Measurements from ENCODE around the gene HSP90AB1.

HSP90AB1 gene

DNA sequence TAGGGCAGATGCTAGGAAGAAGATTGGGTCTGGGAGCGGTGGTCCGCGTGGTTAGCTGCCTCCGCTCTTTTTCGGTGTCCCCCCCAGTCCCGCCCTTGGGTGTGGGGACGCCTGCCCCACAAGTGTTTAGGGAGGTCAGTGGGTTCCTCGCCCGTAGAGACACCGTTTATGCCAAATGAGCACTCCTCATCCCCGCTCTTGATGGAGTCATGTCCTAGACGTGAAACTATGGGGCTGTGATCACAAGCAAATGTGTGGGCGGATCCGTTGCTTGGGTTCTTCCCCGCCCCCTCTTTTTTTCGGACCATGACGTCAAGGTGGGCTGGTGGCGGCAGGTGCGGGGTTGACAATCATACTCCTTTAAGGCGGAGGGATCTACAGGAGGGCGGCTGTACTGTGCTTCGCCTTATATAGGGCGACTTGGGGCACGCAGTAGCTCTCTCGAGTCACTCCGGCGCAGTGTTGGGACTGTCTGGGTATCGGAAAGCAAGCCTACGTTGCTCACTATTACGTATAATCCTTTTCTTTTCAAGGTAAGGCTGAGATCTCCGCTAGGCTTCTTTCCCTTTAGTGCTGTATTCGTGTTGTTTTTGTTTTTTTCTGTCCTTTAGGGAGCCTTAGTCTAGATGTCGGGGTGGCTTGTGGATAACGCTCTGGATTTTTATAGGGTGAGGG, at the start of gene HSP90AB1:
Gene HSP90AB1, plus strand, starts transcription at position 439 of the 675 bp plus-strand sequence. CDS start 1,529 bp downstream, outside the sequence.
- peak; percentile 73 to 75 for ATAC-seq

DNA sequence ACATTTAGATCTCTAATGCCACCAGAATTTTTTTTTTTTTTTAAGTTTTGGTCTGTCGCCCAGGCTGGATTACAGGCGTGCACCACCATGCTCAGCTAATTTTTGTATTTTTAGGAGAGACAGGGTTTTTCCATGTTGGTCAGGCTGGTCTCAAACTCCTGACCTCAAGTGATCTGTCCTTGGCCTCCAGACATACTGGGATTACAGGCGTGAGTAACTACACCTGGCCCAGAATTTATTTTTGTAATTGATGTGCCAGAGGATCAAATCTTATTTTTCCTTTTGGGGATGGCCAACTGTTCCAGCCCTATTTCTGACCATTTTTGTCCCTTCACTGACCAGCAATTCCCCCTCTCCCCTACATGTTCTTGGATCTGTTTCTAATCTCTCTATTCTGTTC, 48.2 kb upstream of the HSP90AB1 start:
- no peak for ATAC-seq

DNA sequence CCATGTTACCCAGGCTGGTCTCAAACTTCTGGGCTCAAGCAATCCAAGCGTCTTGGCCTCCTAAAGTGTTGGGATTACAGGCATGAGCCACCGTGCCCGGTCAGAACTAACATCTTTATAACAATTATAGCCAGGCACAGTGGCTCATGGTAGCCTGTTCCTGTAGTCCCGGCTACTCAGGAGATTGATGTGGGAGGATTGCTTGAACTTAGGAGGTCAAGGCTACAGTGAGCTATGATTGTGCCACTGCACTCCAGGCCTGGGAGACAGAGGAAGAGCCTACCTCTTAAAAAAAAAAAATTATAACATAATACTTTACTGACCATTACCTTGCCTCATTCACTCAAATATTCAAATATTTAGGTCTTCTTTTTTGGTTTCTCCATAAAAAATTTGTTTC, 47.0 kb upstream of the HSP90AB1 start:
- ATAC-seq = no peak

DNA sequence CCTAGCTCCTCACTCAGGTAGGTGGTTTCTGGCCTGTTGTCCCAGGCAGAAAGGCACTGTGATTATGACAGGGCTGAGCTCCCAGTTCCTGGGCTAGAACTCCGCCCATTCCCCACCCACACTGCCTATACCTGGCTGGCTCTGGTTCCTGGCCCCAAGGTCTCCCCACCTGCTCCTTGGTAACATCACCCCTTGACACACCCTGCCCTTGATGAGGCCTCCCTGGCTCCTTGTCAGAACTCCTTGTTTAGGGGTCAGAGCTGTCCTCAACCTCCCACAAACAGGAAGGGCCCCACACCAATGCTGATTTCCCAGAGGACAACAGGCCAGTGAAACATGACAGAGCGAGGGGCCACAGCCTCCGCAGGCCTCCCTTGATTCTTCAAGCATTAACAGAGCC, 45.7 kb upstream of the HSP90AB1 start:
- no peak for ATAC-seq

DNA sequence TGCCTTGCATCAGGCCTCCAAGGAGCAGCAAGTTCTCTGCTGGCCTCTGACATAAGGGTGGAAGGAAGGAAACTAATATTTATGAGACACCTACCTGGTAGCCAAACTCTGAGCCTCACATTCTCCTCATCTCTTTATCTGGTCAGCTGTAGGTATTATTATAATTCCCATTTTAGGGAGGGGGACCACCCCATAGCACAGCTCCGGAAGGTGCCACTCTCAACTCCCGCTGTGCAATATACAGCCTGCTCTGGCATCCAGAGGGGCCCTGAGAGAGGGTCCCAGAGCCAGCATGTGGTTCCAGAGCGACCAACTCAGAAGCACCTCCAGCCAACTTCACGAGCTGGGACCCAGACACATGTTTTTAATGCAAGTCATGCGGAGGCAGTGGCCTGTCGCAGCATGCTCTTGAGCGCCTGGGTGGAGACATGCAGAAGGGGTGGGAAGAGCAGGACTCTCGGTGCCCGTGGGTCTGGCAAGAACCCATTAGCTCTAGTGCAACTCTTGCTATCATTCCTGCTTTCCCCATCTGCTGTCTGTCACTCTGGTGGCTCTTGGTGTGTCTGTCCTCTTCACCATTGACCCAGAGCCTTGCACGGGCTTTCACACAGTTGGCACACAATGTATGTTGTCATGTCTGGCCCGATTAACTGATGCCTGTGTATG, 45.1 kb upstream of the HSP90AB1 start:
- no peak for ATAC-seq

DNA sequence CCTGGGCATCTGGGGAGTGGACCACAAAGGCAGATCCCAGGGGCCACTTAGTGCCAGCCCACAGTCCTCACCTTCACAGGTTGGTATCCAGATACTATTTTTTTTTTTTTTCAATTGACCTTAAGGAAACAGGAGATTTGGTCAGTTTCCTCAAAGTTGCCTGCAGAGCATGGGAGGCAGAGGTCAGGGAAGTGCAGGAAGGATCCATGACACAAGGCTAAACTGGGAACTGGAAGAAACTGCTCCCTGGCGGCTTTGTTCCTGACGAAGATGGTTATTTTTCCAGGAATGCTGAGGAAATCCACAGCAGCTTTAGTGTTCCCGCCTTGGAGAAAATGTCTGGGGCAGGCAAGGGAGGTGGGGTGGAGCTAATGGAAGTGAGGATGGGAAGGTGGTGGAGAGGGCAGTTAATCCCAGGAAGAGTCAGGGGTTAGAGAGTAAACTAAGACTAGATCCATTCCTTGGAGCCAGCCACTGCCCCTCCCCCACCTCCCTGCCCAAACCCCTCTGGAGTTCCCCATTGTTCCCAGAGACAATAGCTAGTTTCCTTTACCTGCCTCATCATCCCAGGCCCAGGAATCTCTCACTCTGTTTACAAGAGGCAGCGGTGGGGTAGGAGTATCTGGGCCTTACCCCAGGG, 44.4 kb upstream of the HSP90AB1 start:
- ATAC-seq = no peak

DNA sequence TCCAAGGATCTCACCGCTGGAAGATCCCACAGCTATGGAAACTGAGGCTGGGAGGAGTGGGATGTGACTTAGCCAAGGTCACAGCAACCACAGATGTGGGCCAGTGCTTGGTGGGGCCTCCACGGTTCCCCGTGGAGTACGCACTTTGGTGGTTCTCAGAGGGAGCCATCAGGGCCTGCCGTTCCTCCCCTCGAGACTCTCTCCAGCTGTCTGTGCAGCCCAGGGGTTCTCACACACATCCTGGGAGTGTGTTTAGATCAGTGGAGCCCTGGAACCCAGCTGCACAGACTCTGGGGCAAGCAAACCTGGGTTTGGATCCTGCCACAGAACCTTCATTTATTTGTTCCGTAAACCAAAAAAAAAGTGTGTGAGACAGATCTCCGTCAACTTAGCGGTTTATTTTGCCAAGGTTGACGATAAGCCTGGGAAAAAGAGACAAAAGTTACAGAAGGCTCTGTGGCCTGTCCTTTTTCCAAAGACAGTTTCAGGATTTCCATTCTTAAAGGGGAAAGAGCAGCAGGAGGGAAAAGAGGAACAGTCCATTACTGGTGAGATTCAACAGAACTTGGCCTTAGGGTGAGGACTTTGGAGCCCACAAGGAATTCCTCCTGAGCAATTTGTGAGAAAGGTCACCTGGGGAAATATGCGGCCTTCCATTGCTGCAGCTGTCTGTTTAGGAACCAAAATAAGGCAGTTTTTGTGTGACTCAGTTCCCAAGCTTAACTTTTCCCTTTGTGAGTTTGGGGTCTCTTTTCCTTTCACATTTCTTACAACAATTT, 43.7 kb upstream of the HSP90AB1 start:
- ATAC-seq = no peak

DNA sequence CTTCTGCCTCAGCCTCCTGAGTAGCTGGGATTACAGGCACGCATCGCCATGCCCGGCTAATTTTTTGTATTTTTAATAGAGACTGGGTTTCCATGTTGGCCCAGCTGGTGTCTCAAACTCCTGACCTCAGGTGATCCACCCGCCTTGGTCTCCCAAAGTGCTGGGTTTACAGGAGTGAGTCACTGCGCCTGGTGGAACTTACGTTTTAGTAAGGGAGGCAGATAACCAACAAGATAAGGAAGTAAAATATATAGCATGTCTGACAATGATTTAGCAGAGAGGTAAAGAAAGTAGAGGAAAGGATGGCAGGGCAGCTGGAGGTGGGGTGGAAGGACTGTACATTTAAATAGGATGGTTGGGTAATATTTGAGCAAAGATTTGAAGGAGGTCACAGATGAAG, 42.9 kb upstream of the HSP90AB1 start:
- no peak for ATAC-seq

DNA sequence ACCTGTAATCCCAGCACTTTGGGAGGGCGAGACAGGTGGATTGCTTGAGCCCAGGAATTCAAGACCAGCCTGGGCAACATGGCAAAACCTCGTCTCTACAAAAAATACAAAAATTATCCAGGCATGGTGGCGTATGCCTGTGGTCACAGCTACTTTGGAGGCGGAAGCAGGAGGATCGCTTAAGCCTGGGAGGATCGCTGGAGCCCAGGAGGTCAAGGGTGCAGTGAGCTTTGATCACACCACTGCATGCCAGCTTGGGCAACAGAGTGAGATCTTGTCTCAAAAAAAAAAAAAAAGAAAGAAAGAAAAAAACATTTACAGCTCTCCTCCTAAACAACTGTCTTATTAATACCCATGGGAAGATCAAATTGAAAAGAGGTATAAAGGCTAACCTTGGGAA, 38.9 kb upstream of the HSP90AB1 start:
- no peak for ATAC-seq

DNA sequence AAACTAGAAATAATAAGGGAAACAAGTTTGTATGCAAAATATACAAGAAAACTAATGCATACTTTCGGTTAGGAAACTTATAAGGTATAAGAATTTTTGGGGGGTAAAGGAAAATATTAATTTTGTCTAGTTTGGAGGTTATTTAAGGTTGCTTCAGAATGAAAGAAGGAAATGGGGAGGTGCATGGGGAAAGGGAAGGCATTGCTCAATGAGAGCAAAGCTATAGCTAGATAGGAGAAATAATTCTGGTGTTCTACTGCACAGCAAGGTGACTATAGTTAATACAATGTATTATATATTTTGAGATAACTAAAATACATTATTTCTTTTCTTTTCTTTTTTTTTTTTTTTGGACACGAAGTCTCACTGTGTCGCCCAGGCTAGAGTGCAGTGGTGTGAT, 35.6 kb upstream of the HSP90AB1 start:
- no peak for ATAC-seq

DNA sequence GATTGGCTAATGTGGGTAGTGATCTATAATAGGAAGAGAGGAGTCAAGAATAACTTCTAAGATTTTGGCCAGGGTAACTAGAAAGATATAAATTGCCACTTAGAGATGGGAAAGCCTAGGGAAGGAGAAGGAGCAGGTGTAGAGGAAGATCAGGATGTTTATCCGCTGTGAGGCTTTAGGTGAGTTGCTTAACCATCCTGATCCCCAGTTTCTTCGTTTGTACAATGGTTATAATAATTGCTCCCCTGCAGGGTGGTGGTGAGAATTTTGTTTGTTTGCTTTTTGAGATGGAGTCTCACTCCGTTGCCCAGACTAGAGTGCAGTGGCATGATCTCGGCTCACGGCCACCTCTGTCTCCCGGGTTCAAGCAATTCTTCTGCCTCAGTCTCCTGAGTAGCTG, 32.6 kb upstream of the HSP90AB1 start:
- ATAC-seq = no peak

DNA sequence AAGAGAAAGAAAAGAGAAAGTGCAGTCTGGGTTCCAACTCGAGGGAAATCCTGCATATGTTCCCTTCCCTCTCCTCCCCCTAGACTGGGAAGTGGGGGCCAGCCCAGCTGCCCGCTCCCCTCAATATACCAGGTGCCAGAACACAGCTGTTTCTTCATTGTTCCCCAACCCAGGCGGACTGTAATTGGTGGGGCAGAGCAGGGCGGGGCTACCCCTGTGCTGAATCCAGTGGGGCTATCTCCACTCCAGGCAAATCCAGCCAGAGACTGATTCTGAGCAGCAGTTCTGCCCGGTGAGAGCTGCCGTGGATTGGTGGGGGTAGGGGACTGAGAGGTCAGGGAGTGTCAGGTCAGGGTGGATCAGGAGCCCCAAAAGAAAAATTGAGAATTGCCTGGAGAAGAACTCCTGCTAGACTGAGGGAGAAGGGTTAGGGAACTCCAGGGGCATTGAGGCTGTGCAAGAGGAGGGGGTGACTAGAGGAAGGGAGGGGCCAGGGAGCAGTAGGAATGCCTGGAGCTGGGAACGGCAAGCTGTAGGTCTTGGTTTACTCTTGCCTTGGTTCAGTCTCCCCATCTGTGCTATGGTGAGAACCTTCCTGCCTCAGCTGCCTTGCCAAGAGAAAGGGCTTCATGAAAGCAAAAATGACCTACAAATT, 30.1 kb upstream of the HSP90AB1 start, which contains the start of gene MYMX:
Gene MYMX, plus strand, starts transcription at position 250 of the 655 bp plus-strand sequence. CDS start 546 bp downstream, outside the sequence.
- no peak for ATAC-seq

DNA sequence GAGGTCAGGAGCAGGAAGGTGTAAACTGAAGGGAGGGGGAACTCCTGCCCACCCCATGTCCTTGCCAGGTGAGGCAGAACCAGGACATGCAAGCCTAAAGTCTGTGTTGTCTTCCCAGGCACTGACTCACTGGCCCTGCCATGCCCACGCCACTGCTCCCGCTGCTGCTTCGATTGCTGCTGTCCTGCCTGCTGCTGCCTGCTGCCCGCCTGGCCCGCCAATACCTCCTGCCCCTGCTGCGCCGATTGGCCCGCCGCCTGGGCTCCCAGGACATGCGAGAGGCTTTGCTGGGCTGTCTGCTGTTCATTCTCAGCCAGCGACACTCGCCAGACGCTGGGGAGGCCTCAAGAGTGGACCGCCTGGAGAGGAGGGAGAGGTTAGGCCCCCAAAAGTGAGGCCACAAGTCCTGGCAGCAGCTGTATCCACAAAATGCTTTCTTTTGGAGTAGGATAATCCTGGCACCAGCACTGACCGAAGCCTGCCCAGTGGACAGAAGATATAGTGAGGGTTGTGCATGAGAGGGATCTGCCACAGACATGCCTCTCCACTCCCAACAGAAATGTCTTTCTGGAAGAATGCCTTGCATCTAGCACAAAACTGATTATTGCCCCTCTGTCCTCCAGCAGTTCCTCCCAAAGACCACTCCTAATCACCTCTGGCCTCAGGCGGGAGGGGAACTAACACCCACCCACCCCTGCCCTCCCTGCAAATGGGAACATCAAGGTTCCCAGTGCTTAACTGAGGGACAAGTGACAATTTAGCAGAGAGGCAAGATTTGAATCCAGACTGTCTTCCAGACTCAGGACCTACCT, 29.4 kb upstream of the HSP90AB1 start:
- no peak for ATAC-seq

DNA sequence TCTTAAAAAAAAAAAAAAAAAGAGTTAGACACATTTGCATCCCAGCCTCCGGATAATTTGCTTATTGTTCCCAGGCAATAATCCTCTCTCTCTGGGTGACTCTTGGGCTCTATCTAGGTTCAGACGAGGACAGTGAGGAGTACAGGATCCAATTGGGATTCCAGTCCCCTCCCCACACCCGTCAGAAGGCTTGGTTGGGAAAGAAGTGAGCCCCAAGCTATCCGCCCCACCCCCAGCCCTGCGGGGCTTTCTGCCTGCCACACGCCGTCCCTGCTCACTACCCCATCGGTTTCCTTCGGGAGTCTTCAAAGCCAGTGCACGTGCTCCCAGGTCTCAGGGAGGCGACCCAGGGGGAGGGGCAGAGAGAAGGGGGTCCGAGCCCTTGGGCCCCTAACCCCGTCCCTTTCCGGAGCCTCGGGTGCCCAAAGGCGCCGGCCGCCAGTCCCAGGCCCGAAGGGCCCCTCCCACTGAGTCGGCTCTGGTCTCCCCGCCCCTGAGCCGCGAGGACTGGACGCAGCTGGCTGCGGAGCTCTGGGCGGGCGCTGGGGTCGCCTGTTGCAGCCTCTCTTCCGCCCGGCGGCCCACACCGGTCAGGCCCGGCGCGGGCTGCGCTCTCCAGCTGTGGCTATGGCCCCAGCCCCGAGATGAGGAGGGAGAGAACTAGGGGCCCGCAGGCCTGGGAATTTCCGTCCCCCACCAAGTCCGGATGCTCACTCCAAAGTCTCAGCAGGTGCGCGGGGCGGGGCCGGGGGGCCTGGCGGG, 27.7 kb upstream of the HSP90AB1 start:
- ATAC-seq = no peak

DNA sequence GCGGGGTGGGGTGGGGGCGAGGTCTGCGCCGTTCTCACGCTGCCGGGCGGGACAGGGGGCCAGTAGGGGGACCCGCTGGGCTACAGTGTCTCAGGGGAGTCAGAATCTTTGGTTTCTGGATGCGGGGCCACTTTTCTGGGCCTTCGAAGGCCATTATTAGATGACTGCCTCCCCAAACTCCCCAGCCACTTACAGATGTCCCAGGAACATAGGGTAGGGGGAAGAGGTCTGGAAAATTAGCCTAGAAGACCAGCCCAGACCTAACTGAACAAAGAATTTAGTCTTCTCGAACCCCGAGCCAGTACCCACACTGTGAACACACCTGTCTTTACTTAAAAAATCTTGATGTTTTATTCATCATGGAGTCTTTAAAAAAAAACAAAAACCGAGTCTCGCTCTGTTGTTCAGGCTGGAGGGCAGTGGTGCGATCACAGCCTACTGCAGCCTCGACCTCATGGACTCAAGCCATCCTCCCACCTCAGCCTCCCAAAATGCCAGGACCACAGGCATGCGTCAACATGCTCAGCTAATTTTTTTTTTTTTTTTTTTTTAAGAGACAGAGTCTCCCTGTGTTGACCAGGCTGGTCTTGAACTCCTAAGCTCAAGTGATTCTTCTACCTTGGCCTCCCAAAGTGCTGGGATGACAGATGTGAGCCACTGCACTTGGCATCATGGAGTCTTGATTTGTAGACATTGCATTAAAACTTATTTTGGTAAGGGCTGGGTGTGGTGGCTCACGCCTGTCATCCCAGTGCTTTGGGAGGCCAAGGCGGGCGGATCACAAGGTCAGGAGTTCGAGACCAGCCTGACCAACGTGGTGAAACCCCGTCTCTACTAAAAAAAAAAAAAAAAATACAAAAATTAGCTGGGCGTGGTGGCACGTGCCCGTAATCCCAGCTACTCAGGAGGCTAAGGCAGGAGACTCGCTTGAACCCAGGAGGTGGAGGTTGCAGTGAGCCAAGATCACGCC, 26.8 kb upstream of the HSP90AB1 start:
- no peak for ATAC-seq

DNA sequence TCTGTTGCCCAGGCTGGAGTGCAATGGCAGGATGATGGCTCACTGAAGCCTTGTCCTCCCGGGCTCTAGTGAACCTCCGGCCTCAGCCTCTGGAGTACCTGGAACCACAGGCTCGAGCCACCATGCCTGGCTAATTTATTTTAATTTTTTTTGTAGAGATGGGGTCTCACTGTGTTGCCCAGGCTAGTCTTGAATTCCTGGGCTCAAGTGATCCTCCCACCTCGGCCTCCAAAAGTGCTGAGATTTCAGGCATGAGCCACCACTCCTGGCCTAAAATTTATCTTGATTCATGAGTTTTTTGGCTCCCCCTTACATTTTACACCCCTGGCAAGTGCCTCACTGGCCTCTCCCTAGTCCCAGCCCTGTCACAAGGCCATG, 26.0 kb upstream of the HSP90AB1 start:
- ATAC-seq = no peak

DNA sequence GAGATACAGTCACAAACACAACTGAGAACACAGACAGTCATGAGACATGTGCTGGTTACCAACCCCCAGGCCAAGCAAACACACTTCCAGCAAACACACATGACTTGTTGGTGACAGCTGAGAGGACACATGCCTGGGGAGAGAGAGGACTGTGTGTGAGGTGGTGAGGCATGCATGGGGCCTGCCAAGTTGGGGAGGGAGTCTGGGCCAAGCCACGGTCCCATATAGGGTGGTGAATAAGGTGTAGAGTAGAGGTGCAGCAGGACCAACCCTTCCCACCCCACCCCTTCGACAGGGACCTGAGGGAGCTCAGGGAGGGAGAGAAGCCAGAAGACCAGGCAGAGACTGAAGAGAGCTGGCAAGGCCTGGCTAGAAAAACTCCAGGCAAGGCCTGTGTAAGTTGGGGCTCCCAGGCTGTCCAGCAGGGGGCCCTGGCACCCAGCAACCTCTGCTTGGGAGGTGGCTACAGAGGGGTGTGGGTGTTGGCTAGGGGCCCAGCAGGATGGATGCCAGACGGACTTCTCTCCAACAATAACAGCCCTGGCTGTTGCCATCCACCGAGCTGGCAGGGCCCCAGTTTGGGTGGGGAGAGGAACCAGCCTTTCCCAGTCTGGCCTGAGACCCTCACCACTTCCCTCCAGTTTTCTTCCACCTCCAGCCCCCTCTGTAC, 25.5 kb upstream of the HSP90AB1 start:
- peak; percentile 37 to 41 for ATAC-seq

DNA sequence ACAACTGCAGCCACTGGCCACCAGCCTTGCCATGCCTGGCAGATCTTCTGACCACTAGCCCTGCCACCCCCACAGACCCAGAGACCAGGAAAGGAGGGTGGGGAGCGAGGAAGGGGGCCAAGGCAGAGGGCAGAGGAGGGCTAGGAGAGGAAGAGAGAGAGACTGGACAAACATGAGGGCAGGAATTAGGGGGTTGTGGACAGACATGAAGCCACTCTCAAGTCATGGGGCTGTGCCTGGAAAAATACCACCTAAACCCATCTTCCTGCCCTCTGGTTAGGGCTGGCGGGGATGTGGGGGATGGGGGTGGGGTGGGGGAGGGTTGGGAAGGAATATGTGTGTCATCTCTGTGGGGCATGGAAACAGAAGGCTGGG, 25.0 kb upstream of the HSP90AB1 start:
- no peak for ATAC-seq

All from activated CD4-positive, CD25-positive, alpha-beta regulatory T cell treated with anti-CD3 and anti-CD28 coated beads, Interleukin-2, amount 50 U/mL, for 24 hours (primary cell).